A549 (cell line): ENCODE data around the gene DNAH7. TPM values are rescaled to one million over a fixed set of nuclear protein-coding genes. Genes with fewer than 3 reads are reported as not detected.

Experiments used
- ATAC-seq, 2 experiments: fragments of 200-7000 bp in 1 of 2; fragments of >200 bp in 1 of 2; cut with Nextera tagmentation in 1 of 2; cut with Tn5 transposase in 1 of 2; 3 replicates each; pipeline versions ENCODE4 v1.8.0 to v1.9.1; 2018 to 2020; ENCODE audit warnings: mild to moderate bottlenecking in 1 of 2, moderate library complexity in 1 of 2
- CTCF ChIA-PET: fragments of 300-600 bp; sonication (Branson Sonifier 250); formaldehyde crosslinking; extraction: SDS; loops from one replicate; lab custom pipeline; 2021; ENCODE audit warnings: antibody characterized with exemption, inconsistent platforms; lab: Yijun Ruan, JAX
- POLR2A ChIA-PET: fragments of 350-600 bp; formaldehyde crosslinking; extraction: SDS; loops from one replicate; lab custom pipeline; 2021; ENCODE audit warnings: antibody characterized with exemption, inconsistent platforms; lab: Yijun Ruan, JAX
- DNase-seq, 2 experiments: peaks; one replicate each; pipeline versions ENCODE4 v3.0.0 to v3.0.0-alpha.2; 2011 to 2016; ENCODE audit warnings: low read depth in 1 of 2, low spot score in 1 of 2
- FAIRE-seq: peaks from 2 replicates; lab custom pipeline; 2011; peaks lifted over from hg19 to GRCh38; lab: Jason Lieb, UNC
- H3K27ac ChIP-seq, 2 experiments: fragments of >200 bp; sonication (Bioruptor Twin); formaldehyde crosslinking; 3 replicates each; pipeline ENCODE4 v1.5.1; 2016 to 2017
- H3K4me1 ChIP-seq: fragments of >200 bp; sonication (Bioruptor Twin); formaldehyde crosslinking; 3 replicates; pipeline ENCODE4 v1.6.1; 2016
- H3K4me2 ChIP-seq: fragments of >200 bp; sonication (Bioruptor Twin); formaldehyde crosslinking; 3 replicates; pipeline ENCODE4 v1.6.1; 2016
- H3K4me3 ChIP-seq: fragments of >200 bp; sonication (Bioruptor Twin); formaldehyde crosslinking; 3 replicates; pipeline ENCODE4 v1.5.1; 2016
- H3K9me3 ChIP-seq: fragments of >200 bp; sonication (Bioruptor Twin); formaldehyde crosslinking; 3 replicates; pipeline ENCODE4 v1.6.1; 2016
- CEBPB ChIP-seq, 2 experiments: fragments of >200 bp in 1 of 2; sonication (Bioruptor Twin) in 1 of 2; formaldehyde crosslinking in 1 of 2; IDR thresholded peaks; 2 replicates each; pipeline ENCODE4 v1.6.1; 2012 to 2016
- CHD4 ChIP-seq: fragments of 200-600 bp; sonication (generic); IDR thresholded peaks from 2 replicates; pipeline ENCODE4 v1.6.1; 2016; ENCODE audit warnings: antibody characterized with exemption, mild to moderate bottlenecking, borderline replicate concordance
- EHF ChIP-seq: fragments of 250-450 bp; sonication (Bioruptor Pico); IDR thresholded peaks from 2 replicates; pipeline ENCODE4 v1.5.0; 2020; ENCODE audit warnings: mild to moderate bottlenecking
- ESRRA ChIP-seq: fragments of 150-350 bp; IDR thresholded peaks from 2 replicates; pipeline ENCODE4 v1.6.1; 2014; ENCODE audit warnings: mild to moderate bottlenecking, low read length, borderline replicate concordance
- FOSB ChIP-seq: fragments of 250-450 bp; sonication (Bioruptor Pico); IDR thresholded peaks from 2 replicates; pipeline ENCODE4 v1.5.0; 2020; ENCODE audit warnings: mild to moderate bottlenecking, moderate library complexity
- GATA3 ChIP-seq: IDR thresholded peaks from 2 replicates; pipeline ENCODE4 v1.6.1; 2012; ENCODE audit warnings: borderline replicate concordance
- HOXB5 ChIP-seq: fragments of 250-450 bp; sonication (Bioruptor Pico); IDR thresholded peaks from 2 replicates; pipeline ENCODE4 v1.5.0; 2020; ENCODE audit warnings: mild to moderate bottlenecking, moderate library complexity
- KDM5A ChIP-seq: fragments of 200-600 bp; sonication (generic); IDR thresholded peaks from 2 replicates; pipeline ENCODE4 v1.6.1; 2016; ENCODE audit warnings: antibody characterized with exemption, mild to moderate bottlenecking
- MAFK ChIP-seq: fragments of 450-650 bp; IDR thresholded peaks from 2 replicates; pipeline ENCODE4 v1.6.1; 2014; ENCODE audit not compliant: partially characterized antibody
- MYC ChIP-seq: IDR thresholded peaks from 2 replicates; pipeline ENCODE4 v1.6.1; 2012; ENCODE audit warnings: mild to moderate bottlenecking, inconsistent platforms, low read length, improper control_type of control experiment, borderline replicate concordance
- NFE2L2 ChIP-seq: fragments of 150-350 bp; conservative IDR thresholded peaks from 2 replicates; pipeline ENCODE4 v1.6.1; 2014; ENCODE audit warnings: low read length
- NR3C1 ChIP-seq: fragments of >200 bp; sonication (Bioruptor Twin); formaldehyde crosslinking; IDR thresholded peaks from 3 replicates; pipeline ENCODE4 v1.6.1; 2017
- PHF8 ChIP-seq: fragments of 200-600 bp; sonication (generic); IDR thresholded peaks from 2 replicates; pipeline ENCODE4 v1.6.1; 2016; ENCODE audit warnings: low read depth, mild to moderate bottlenecking, antibody characterized with exemption, moderate library complexity, borderline replicate concordance
- RNF2 ChIP-seq: fragments of 200-600 bp; sonication (generic); IDR thresholded peaks from 2 replicates; pipeline ENCODE4 v1.6.1; 2016; ENCODE audit warnings: low read depth, mild to moderate bottlenecking, antibody characterized with exemption, moderate library complexity, borderline replicate concordance
- SMC3 ChIP-seq: fragments of >200 bp; sonication (Bioruptor Twin); formaldehyde crosslinking; IDR thresholded peaks from 3 replicates; pipeline ENCODE4 v1.6.1; 2018; ENCODE audit warnings: inconsistent platforms
- ZC3H11A ChIP-seq: fragments of 450-650 bp; IDR thresholded peaks from 2 replicates; pipeline ENCODE4 v1.6.1; 2014; ENCODE audit warnings: antibody characterized with exemption, mild to moderate bottlenecking
- WGBS: methylation state at CpG from one replicate; pipeline ENCODE4 v1.1.6; 2017; ENCODE audit errors: missing lambda C conversion rate; 5-methylcytosine and 5-hydroxymethylcytosine counted together
- polyA plus RNA-seq, 4 experiments: library from polyadenylated mRNA; depleted of rRNA in 3 of 4; stranded (reverse); fragments of >200 nt; fragmentation: RNase III in 1 of 4; extraction: RNeasy Plus Mini Kit Qiagen cat#74134 plus additional on column Dnase treatment in 1 of 4; gene quantifications; 2 replicates in 3 of 4; 3 replicates in 1 of 4; pipeline ENCODE4 v1.2.3, GENCODE V29; 2011 to 2017
- TF ChIP-seq, protein P1 (sequence below): fragments of 200-600 bp; sonication (generic); IDR thresholded peaks from 2 replicates; pipeline ENCODE4 v1.6.1; 2016; ENCODE audit warnings: antibody characterized with exemption, mild to moderate bottlenecking, moderate library complexity
- TF ChIP-seq, protein P2 (sequence below): fragments of >200 bp; sonication (Bioruptor Twin); formaldehyde crosslinking; IDR thresholded peaks from 2 replicates; pipeline ENCODE4 v1.6.1; 2016
- TF ChIP-seq, protein P3 (sequence below): fragments of 150-350 bp; IDR thresholded peaks from 2 replicates; pipeline ENCODE4 v1.6.1; 2014; ENCODE audit warnings: low read depth, mild to moderate bottlenecking, low read length
- TF ChIP-seq, protein P4 (sequence below): fragments of 250-450 bp; sonication (Bioruptor Pico); IDR thresholded peaks from 2 replicates; pipeline ENCODE4 v1.5.0; 2020; ENCODE audit warnings: low read depth, mild to moderate bottlenecking, moderate library complexity
- TF ChIP-seq, protein P5 (sequence below): IDR thresholded peaks from 2 replicates; pipeline ENCODE4 v1.6.1; 2012

The DNAH7 gene
- polyA plus RNA-seq, 2 of the 4 experiments (the other 2 are of a cell fraction) = 0.43 to 1.5 TPM

DNA sequence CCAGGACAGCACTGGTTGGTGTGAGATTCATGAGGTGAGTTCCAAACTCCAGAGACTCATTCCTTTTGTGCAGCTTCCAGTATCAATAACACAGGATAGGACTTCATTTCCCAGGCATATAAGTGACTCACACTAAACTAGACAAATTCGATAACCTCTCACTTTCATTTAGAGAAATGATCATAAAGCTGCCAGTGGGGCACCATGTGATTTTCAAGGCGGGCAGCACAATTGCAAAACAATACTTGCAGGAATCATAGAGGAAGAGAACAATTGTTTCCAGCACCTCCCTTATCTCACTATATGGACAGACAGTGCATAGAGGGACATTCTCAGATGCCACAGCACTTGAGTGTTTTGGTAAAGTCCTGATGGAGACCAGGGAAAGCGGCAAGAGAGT, 31.3 kb upstream of the DNAH7 start (continued):
- TF ChIP-seq, protein P1, sequence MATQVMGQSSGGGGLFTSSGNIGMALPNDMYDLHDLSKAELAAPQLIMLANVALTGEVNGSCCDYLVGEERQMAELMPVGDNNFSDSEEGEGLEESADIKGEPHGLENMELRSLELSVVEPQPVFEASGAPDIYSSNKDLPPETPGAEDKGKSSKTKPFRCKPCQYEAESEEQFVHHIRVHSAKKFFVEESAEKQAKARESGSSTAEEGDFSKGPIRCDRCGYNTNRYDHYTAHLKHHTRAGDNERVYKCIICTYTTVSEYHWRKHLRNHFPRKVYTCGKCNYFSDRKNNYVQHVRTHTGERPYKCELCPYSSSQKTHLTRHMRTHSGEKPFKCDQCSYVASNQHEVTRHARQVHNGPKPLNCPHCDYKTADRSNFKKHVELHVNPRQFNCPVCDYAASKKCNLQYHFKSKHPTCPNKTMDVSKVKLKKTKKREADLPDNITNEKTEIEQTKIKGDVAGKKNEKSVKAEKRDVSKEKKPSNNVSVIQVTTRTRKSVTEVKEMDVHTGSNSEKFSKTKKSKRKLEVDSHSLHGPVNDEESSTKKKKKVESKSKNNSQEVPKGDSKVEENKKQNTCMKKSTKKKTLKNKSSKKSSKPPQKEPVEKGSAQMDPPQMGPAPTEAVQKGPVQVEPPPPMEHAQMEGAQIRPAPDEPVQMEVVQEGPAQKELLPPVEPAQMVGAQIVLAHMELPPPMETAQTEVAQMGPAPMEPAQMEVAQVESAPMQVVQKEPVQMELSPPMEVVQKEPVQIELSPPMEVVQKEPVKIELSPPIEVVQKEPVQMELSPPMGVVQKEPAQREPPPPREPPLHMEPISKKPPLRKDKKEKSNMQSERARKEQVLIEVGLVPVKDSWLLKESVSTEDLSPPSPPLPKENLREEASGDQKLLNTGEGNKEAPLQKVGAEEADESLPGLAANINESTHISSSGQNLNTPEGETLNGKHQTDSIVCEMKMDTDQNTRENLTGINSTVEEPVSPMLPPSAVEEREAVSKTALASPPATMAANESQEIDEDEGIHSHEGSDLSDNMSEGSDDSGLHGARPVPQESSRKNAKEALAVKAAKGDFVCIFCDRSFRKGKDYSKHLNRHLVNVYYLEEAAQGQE = no peak
- TF ChIP-seq, protein P2, sequence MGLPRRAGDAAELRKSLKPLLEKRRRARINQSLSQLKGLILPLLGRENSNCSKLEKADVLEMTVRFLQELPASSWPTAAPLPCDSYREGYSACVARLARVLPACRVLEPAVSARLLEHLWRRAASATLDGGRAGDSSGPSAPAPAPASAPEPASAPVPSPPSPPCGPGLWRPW = no peak
- TF ChIP-seq ESRRA = no peak
- TF ChIP-seq MAFK = no peak
- TF ChIP-seq MYC = no peak

DNA sequence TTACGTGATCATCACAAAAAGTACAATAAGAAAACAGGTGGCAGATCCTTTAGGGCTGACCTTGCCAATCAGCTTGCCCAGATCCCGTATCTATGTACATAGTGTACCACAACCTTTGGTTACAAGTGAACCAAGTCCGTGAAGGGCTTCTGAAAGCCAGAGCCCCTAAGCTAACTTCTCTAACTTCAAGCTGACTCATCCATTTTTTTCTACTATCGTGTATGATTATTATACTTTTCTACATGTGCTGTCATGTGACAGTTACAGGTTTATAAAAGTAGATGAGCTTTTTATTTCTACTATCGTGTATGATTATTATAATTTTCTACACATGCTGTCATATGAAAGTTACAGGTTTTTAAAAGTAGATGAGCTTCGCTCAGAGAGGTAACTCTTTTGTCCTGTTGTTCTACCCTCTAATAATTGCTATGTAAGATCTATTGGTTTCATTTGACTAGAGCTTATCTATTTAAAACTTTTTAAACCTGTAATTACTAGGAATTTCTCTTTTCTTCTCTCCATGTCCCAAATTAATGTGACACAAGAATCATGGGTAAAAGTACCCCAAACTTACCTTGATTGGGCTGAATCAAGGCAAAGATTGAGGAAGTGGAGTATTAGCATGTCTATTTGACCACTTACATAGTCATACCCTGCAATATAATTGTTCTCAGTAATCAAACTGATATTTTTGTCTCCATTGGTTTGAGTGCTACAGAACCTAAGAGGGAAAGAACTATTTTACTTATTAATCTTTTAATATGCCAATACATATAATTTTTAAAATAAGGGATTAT, 29.4 kb upstream of the DNAH7 start:
- Histone ChIP-seq H3K4me3 (no peak overlapping the region), H3K27ac (no peak overlapping the region), H3K4me1 (no peaks in the 10 kb centered on the region), H3K4me2 (no peak overlapping the region), H3K9me3 (no peaks in the 10 kb centered on the region)
- TF ChIP-seq, protein P3, sequence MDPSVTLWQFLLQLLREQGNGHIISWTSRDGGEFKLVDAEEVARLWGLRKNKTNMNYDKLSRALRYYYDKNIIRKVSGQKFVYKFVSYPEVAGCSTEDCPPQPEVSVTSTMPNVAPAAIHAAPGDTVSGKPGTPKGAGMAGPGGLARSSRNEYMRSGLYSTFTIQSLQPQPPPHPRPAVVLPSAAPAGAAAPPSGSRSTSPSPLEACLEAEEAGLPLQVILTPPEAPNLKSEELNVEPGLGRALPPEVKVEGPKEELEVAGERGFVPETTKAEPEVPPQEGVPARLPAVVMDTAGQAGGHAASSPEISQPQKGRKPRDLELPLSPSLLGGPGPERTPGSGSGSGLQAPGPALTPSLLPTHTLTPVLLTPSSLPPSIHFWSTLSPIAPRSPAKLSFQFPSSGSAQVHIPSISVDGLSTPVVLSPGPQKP = no peak
- peak; percentile 50 for TF ChIP-seq MAFK
- FAIRE-seq (no peak), DNase-seq (no peak), ATAC-seq (no peak)
- ChIA-PET POLR2A (interaction anchor here (1.1 kb wide), 1 partner anchor 29 kb away, joined by 3 read pairs; the partner anchor contains the start of gene DNAH7), CTCF (interaction anchor here (0.9 to 1.7 kb wide), 2 partner anchors 20 to 21 kb away, joined by 3 to 4 read pairs; no protein-coding TSS in a partner anchor)
- 58% methylated on average over 6 of the region's 6 CpGs for WGBS

DNA sequence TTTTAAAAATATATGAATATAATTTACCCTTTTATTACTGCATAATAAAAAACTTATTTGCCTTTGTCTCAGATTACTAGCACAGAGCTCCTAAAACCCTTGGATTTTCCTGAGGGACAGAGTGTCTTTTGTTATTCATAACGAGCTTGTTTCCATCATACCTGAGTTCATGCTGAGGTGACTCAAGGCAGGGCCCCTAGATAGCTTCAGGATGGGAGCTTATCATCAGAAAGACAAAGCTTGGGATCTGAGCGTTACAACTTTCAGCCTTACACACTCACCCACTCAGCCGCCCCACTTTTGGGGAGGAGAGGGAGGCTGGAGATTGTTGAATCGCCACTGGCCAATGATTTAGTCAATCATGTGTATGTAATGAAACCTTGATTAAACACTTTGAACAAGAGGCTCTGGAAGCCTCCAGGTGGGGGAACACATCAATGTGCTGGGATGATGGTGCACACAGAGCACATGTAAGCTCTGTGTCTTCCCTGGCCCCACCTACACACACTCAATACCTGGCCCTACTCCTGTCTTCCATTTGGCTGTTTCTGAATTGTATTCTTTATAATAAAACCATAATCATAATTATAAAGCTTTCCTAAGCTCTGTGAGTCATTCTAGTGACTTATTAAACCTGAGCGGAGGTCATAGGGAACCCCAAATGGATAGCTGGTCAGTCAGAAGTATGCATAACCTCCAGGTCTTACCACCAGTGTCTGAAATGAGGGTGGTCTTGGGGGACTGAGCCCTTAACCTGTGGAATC, 28.5 kb upstream of the DNAH7 start:
- Histone ChIP-seq H3K4me3 (no peak overlapping the region), H3K4me1 (no peaks in the 10 kb centered on the region), H3K27ac (no peak overlapping the region), H3K4me2 (no peak overlapping the region), H3K9me3 (no peaks in the 10 kb centered on the region)
- DNase-seq (no peak), ATAC-seq (no peak), FAIRE-seq (no peak)
- ChIA-PET POLR2A (interaction anchor here (1.1 kb wide), 1 partner anchor 28 kb away, joined by 3 read pairs; the partner anchor contains the start of gene DNAH7), CTCF (interaction anchor here (0.7 to 1.7 kb wide), 4 partner anchors 19 to 30 kb away, joined by 3 to 4 read pairs (median 3); no protein-coding TSS in a partner anchor)
- TF ChIP-seq CHD4 = no peak
- no peak for TF ChIP-seq GATA3
- no peak for TF ChIP-seq KDM5A
- no peak for TF ChIP-seq MAFK
- WGBS = 64% methylated on average over 5 of the region's 5 CpGs

DNA sequence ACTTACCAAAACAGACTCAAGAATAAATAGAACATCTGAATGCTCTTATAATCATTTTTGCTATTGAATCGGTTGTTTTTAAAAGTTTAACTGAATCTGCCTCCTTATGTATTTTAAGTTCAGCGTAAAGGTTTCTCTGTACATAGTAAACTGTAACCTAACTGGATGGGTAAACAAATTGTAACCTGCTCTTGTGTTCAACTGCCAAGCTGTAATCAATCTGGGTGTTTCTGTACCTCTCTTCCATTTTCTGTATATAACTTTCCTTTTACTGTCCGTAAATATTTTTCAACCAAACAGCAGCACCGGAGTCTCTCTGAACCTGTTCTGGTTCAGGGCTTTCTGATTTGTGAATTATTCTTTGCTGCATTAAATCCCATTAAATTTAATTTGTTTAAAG, 27.6 kb upstream of the DNAH7 start:
- ChIA-PET CTCF (interaction anchor here (0.7 to 1.7 kb wide), 3 partner anchors 18 to 29 kb away, joined by 3 to 4 read pairs (median 3); no protein-coding TSS in a partner anchor), POLR2A (no interaction called here)
- no peak for DNase-seq
- Histone ChIP-seq H3K4me1 (no peaks in the 10 kb centered on the region), H3K9me3 (no peaks in the 10 kb centered on the region), H3K27ac (no peak overlapping the region), H3K4me3 (no peak overlapping the region), H3K4me2 (no peak overlapping the region)
- WGBS = 55% methylated on average over 4 of the region's 4 CpGs
- no peak for FAIRE-seq
- no peak for ATAC-seq
- TF ChIP-seq, protein P4, sequence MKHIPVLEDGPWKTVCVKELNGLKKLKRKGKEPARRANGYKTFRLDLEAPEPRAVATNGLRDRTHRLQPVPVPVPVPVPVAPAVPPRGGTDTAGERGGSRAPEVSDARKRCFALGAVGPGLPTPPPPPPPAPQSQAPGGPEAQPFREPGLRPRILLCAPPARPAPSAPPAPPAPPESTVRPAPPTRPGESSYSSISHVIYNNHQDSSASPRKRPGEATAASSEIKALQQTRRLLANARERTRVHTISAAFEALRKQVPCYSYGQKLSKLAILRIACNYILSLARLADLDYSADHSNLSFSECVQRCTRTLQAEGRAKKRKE (CRISPR knock-in tag) = no peak
- no peak for TF ChIP-seq RNF2
- TF ChIP-seq, protein P5, sequence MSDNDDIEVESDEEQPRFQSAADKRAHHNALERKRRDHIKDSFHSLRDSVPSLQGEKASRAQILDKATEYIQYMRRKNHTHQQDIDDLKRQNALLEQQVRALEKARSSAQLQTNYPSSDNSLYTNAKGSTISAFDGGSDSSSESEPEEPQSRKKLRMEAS = no peak
- no peak for TF ChIP-seq HOXB5 (CRISPR knock-in tag)
- no peak for TF ChIP-seq FOSB
- TF ChIP-seq NFE2L2 = no peak
- TF ChIP-seq NR3C1 = no peak
- TF ChIP-seq CEBPB (IDR thresholded peaks at IDR 0.05) = no peak
- no peak for TF ChIP-seq SMC3
- TF ChIP-seq ZC3H11A = no peak
- TF ChIP-seq PHF8 = no peak
- TF ChIP-seq, protein P2 = no peak
- no peak for TF ChIP-seq EHF (CRISPR knock-in tag)
